ENCODE results near the gene EPHA5. TPM values are rescaled to one million over a fixed set of nuclear protein-coding genes. Genes with fewer than 3 reads are reported as not detected.

The EPHA5 gene
- total RNA-seq, 1 experiment from 2014 or later: not detected

- H3K4me1 Mint-ChIP-seq: peaks cover 15 to 17% of the 10 kb centered on the region in 2 experiments
- no peaks in the 10 kb centered on the region for H3K9me3 Mint-ChIP-seq
- Histone ChIP-seq H3K4me2 (ENCODE audit: insufficient read depth, insufficient read length, low read length) (no peak overlapping the region), H2BK20ac (ENCODE audit: low read depth, low read length, poor library complexity, severe bottlenecking) (no peak overlapping the region), H4K5ac (ENCODE audit: insufficient read length, low read depth, low read length) (no peak overlapping the region), H2AK5ac (ENCODE audit: insufficient read length, low read length) (no peak overlapping the region), H2BK5ac (ENCODE audit: insufficient read length, low read length) (no peak overlapping the region), H3K27ac (ENCODE audit: insufficient read length, low read depth, low read length) (no peak overlapping the region), H3T11ph (ENCODE audit: low read length) (no peak overlapping the region), H3K9ac (ENCODE audit: extremely low read depth, insufficient read length, low read length) (no peak overlapping the region), H2BK15ac (ENCODE audit: low read depth, low read length) (no peak overlapping the region), H4K91ac (ENCODE audit: insufficient read length, low read depth, low read length) (no peak overlapping the region), H3K23ac (ENCODE audit: insufficient read length, low read depth, low read length) (no peak overlapping the region), H3K56ac (ENCODE audit: insufficient read length, low read depth, low read length) (no peak overlapping the region), H3K27me3 (ENCODE audit: insufficient read depth, low read length) (no peaks in the 10 kb centered on the region), H3K9me3 (ENCODE audit: control insufficient read depth, low read depth, low read length) (no peaks in the 10 kb centered on the region), H4K20me1 (ENCODE audit: control insufficient read depth, insufficient read depth, insufficient read length) (no peaks in the 10 kb centered on the region), H3K4me1 (ENCODE audit: insufficient read depth, low read length) (no peaks in the 10 kb centered on the region), H3K79me2 (ENCODE audit: insufficient read depth, low read length) (no peaks in the 10 kb centered on the region), H2BK12ac (ENCODE audit: insufficient read length, low read depth, low read length) (no peak overlapping the region), H2BK120ac (ENCODE audit: low read depth, low read length, poor library complexity, severe bottlenecking) (no peak overlapping the region), H3K4ac (ENCODE audit: low read depth, low read length) (no peak overlapping the region), H3K14ac (ENCODE audit: insufficient read depth, low read length) (no peak overlapping the region), H3K23me2 (ENCODE audit: insufficient read length, low read depth, low read length, poor library complexity, severe bottlenecking) (no peaks in the 10 kb centered on the region), H3K18ac (ENCODE audit: insufficient read length, low read depth, low read length) (no peak overlapping the region), H3K79me1 (ENCODE audit: insufficient read depth, low read depth, low read length, poor library complexity, severe bottlenecking) (no peaks in the 10 kb centered on the region), H4K8ac (replicated peaks; ENCODE audit: insufficient read length, low read depth, low read length) (no peak overlapping the region), H2AFZ (ENCODE audit: low read length) (no peak overlapping the region)
- no peak for DNase-seq
- H3K27me3 Mint-ChIP-seq (ENCODE audit: low read depth): no peaks in the 10 kb centered on the region
- H3K27ac Mint-ChIP-seq: no peak overlapping the region
- no peak for TF ChIP-seq CTCF (conservative IDR thresholded peaks at IDR 0.05)
- no peaks in the 10 kb centered on the region for H3K36me3 Mint-ChIP-seq (ENCODE audit: insufficient read depth in 1 of 3, low read depth in 3 of 3)
- no peak overlapping the region for H3K4me3 Mint-ChIP-seq
Measured at GRCh38 chr4:65456579-65456978, 213.7 kb downstream of the EPHA5 start.
